Calu3 (cell line): Measurements from ENCODE around the gene UBLCP1. TPM values are rescaled to one million over a fixed set of nuclear protein-coding genes. Genes with fewer than 3 reads are reported as not detected.

ENCODE experiments used
- BruUV-seq: library from RNA; stranded (reverse); fragments of 400-500 nt; replicated peaks from 2 replicates; lab custom pipeline; 2021; lab: Mats Ljungman, UMichigan
- CTCF ChIA-PET: fragments of 300-600 bp; sonication (Branson Sonifier 250); formaldehyde crosslinking; loops from one replicate; lab custom pipeline; 2022; ENCODE audit warnings: antibody characterized with exemption; lab: Charles Lee
- DNase-seq: peaks from one replicate; pipeline ENCODE4 v3.0.0; 2022
- H3K27ac Mint-ChIP-seq: one replicate; pipeline ENCODE4 v1.8.0; 2022; ENCODE audit warnings: mixed read lengths; ENCODE audit not compliant: unreplicated experiment
- H3K27me3 Mint-ChIP-seq: one replicate; pipeline ENCODE4 v1.8.0; 2022; ENCODE audit warnings: mixed read lengths; ENCODE audit not compliant: unreplicated experiment
- H3K36me3 Mint-ChIP-seq: one replicate; pipeline ENCODE4 v1.8.0; 2022; ENCODE audit warnings: mild to moderate bottlenecking, moderate library complexity, mixed read lengths; ENCODE audit not compliant: insufficient read depth, unreplicated experiment
- H3K4me1 Mint-ChIP-seq: one replicate; pipeline ENCODE4 v1.8.0; 2022; ENCODE audit warnings: mild to moderate bottlenecking, low read depth, mixed read lengths; ENCODE audit not compliant: unreplicated experiment
- H3K4me3 Mint-ChIP-seq: one replicate; pipeline ENCODE4 v1.8.0; 2022; ENCODE audit warnings: mild to moderate bottlenecking, low read depth, moderate library complexity, mixed read lengths; ENCODE audit not compliant: unreplicated experiment
- H3K9me3 Mint-ChIP-seq: one replicate; pipeline ENCODE4 v1.8.0; 2022; ENCODE audit warnings: low read depth, mixed read lengths; ENCODE audit not compliant: unreplicated experiment
- CTCF ChIP-seq: fragments of 200-600 bp; IDR thresholded peaks from one replicate; pipeline ENCODE4 v1.8.0; 2022; ENCODE audit warnings: antibody characterized with exemption; ENCODE audit not compliant: unreplicated experiment
- intact Hi-C: fragments of 100-400 bp; cut with micrococcal nuclease; formaldehyde crosslinking; loops from one replicate; pipeline ENCODE4 v1.10.0; 2022; ENCODE audit not compliant: unreplicated experiment
- total RNA-seq: library from RNA; stranded (reverse); gene quantifications from 2 replicates; pipeline ENCODE4 v1.2.3, GENCODE V29; 2022

UBLCP1 gene
- total RNA-seq, 1 experiment from 2014 or later, result 35.8 TPM

GRCh38 chr5:159244890-159245289 is 18.2 kb upstream of the UBLCP1 start:
- no peak for DNase-seq
- Mint-ChIP-seq H3K27me3 (no peaks in the 10 kb centered on the region), H3K4me1 (peaks cover 10% of the 10 kb centered on the region), H3K36me3 (no peaks in the 10 kb centered on the region), H3K4me3 (no peak overlapping the region), H3K27ac (no peak overlapping the region), H3K9me3 (no peaks in the 10 kb centered on the region)
- intact Hi-C loops, result no loop called here
- no peak for TF ChIP-seq CTCF
- BruUV-seq, result no TSS peak
- CTCF ChIA-PET, result no interaction called here

- no peak for TF ChIP-seq CTCF
- H3K9me3 Mint-ChIP-seq, result no peaks in the 10 kb centered on the region
- DNase-seq, result no peak
- no peaks in the 10 kb centered on the region for H3K27me3 Mint-ChIP-seq
- CTCF ChIA-PET, result no interaction called here
- no peaks in the 10 kb centered on the region for H3K4me1 Mint-ChIP-seq
- BruUV-seq, result no TSS peak
- intact Hi-C loops, result no loop called here
- no peaks in the 10 kb centered on the region for H3K36me3 Mint-ChIP-seq
- H3K4me3 Mint-ChIP-seq, result no peak overlapping the region
- H3K27ac Mint-ChIP-seq, result no peak overlapping the region
These were observed 13.9 kb upstream of the UBLCP1 start for GRCh38 chr5:159249158-159249557.

GRCh38 chr5:159252195-159252594 is 10.9 kb upstream of the UBLCP1 start:
- Mint-ChIP-seq H3K36me3 (no peaks in the 10 kb centered on the region), H3K9me3 (no peaks in the 10 kb centered on the region), H3K4me3 (no peak overlapping the region), H3K27me3 (no peaks in the 10 kb centered on the region), H3K4me1 (no peaks in the 10 kb centered on the region), H3K27ac (no peak overlapping the region)
- DNase-seq, result no peak
- no TSS peak for BruUV-seq
- CTCF ChIA-PET, result no interaction called here
- TF ChIP-seq CTCF, result no peak
- intact Hi-C loops, result no loop called here

- Mint-ChIP-seq H3K27ac (no peak overlapping the region), H3K4me3 (no peak overlapping the region), H3K27me3 (no peaks in the 10 kb centered on the region), H3K9me3 (peaks cover 1% of the 10 kb centered on the region), H3K4me1 (peaks cover 5% of the 10 kb centered on the region), H3K36me3 (no peaks in the 10 kb centered on the region)
- intact Hi-C loops, result no loop called here
- no peak for TF ChIP-seq CTCF
- no peak for DNase-seq
- CTCF ChIA-PET, result interaction anchor here (0.6 kb wide), 1 partner anchor 14 kb away, joined by 3 read pairs; no protein-coding TSS in a partner anchor
- no TSS peak for BruUV-seq
These were observed 6.1 kb upstream of the UBLCP1 start for GRCh38 chr5:159257007-159257406.
